Stimulated activated naive CD4-positive, alpha-beta T cell treated with Interleukin-2 at 50 U/mL for 16 hours (primary cell): ENCODE results near the gene XPO1.
"Not testable (repeated sequence)": the region's sequence is repeated elsewhere in the genome, so short reads cannot be mapped to it uniquely, and the experiment has no call there.

Source experiments
- DNase-seq: peaks from one replicate; lab custom pipeline; 2025; lab: John Stamatoyannopoulos, UW

Gene XPO1

GRCh38 chr2:61465045-61465444 lies 73.1 kb downstream of the XPO1 start:
- no peak for DNase-seq

- no peak for DNase-seq
Observed at GRCh38 chr2:61463769-61464475, 74.2 kb downstream of the XPO1 start.

GRCh38 chr2:61461404-61461803 lies 76.8 kb downstream of the XPO1 start:
- DNase-seq, result no peak

- DNase-seq, result no peak
Observed at GRCh38 chr2:61460163-61460562, 78.0 kb downstream of the XPO1 start.

GRCh38 chr2:61456746-61457420 lies 81.3 kb downstream of the XPO1 start:
- no peak for DNase-seq

GRCh38 chr2:61456070-61456745 lies 81.9 kb downstream of the XPO1 start:
- no peak for DNase-seq

- DNase-seq, result not testable (repeated sequence)
Observed at GRCh38 chr2:61454972-61455371, 83.2 kb downstream of the XPO1 start.

GRCh38 chr2:61454383-61454782 lies 83.8 kb downstream of the XPO1 start:
- DNase-seq, result no peak

GRCh38 chr2:61452392-61452791 lies 85.8 kb downstream of the XPO1 start:
- DNase-seq, result no peak

- DNase-seq, result no peak
Observed at GRCh38 chr2:61451178-61451577, 87.0 kb downstream of the XPO1 start.

- no peak for DNase-seq
Observed at GRCh38 chr2:61450144-61450543, 88.0 kb downstream of the XPO1 start.

- DNase-seq, result no peak
Observed at GRCh38 chr2:61448229-61448628, 89.9 kb downstream of the XPO1 start.

GRCh38 chr2:61446971-61447370 lies 91.2 kb downstream of the XPO1 start:
- not testable (repeated sequence) for DNase-seq

GRCh38 chr2:61443342-61444041 lies 94.7 kb downstream of the XPO1 start:
- no peak for DNase-seq

- no peak for DNase-seq
Observed at GRCh38 chr2:61439241-61440002, 98.7 kb downstream of the XPO1 start.

- no peak for DNase-seq
Observed at GRCh38 chr2:61438670-61439069, 99.5 kb downstream of the XPO1 start.

GRCh38 chr2:61437170-61437569 lies 101.0 kb downstream of the XPO1 start:
- DNase-seq, result no peak

GRCh38 chr2:61436092-61436491 lies 102.1 kb downstream of the XPO1 start:
- no peak for DNase-seq

- DNase-seq, result no peak
Observed at GRCh38 chr2:61435291-61435690, 102.9 kb downstream of the XPO1 start.

GRCh38 chr2:61434314-61434713 lies 103.8 kb downstream of the XPO1 start:
- DNase-seq, result no peak

GRCh38 chr2:61433606-61434005 lies 104.5 kb downstream of the XPO1 start:
- DNase-seq, result no peak

- DNase-seq, result no peak
Observed at GRCh38 chr2:61432990-61433389, 105.2 kb downstream of the XPO1 start.
